ENCODE measurements around the gene FAM53B.

The FAM53B gene

GRCh38 chr10:124676416-124677062 lies 67.6 kb downstream of the FAM53B start:
- DNase-seq, result no peak

DNA sequence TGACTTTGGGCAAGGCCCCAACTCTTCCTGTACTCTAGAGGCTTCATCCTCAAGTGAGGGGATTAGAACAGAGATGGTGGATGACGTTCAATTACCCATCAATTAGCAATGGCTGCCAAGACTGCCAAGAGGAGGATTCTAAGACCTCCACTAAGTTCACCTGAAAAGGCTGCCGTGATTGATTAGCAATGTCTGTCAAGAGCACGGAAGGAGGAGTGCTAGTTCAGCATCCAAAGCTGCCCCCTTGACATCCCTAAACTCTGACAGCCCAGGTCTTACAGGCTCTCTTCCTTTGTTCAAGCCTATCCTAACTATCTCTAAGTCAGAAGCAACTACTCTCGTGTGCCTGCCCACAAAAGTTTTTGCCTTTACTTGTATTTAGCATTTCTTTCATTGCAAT lies 68.4 kb downstream of the FAM53B start:
- DNase-seq, result no peak

GRCh38 chr10:124675261-124675660 lies 68.9 kb downstream of the FAM53B start:
- no peak for DNase-seq

DNA sequence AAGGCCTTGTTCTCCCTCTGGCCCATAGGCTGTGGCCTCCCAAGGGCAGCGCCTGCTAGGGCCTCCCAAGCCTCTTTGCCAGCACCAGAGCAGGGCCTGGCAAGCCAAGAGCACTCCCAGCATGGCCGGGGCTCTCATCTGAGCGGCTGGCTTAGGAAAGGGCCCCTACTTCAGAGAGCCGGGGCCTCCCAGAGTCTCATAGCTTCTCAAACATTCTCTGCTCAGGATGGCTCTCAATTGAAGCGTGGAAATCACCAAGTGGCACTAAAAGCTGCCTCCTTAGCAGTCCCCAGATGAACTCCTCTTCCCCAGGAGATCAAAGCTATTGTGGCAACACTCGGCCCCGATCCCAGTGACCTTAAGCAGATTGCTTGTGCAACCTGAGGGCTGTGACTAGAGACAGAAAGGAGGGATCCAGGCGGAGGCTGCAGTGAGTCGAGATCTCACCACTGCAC lies 69.4 kb downstream of the FAM53B start:
- no peak for DNase-seq

DNA sequence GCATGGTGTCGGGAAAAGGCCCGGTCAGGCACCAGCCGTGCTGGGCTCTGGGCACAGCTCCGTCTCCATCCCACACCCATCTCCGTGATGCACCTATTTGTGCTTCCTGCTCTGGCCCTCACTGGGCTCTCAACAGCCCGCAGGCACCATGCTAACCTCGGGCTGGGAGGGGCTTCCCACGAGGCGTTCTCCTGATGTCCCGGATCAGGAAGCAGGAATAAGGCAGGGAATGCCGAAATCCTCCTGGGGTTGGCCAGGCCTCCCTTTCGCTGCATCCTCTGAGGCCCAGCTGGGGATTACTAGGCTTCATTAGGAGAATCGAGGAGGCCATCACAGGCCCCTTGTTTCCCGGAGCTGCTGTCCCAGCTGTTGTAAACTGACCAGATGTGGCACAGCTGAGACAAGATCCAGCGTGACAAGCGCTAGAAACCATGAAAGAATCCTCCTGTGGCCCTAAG lies 72.0 kb downstream of the FAM53B start:
- DNase-seq, result no peak

DNA sequence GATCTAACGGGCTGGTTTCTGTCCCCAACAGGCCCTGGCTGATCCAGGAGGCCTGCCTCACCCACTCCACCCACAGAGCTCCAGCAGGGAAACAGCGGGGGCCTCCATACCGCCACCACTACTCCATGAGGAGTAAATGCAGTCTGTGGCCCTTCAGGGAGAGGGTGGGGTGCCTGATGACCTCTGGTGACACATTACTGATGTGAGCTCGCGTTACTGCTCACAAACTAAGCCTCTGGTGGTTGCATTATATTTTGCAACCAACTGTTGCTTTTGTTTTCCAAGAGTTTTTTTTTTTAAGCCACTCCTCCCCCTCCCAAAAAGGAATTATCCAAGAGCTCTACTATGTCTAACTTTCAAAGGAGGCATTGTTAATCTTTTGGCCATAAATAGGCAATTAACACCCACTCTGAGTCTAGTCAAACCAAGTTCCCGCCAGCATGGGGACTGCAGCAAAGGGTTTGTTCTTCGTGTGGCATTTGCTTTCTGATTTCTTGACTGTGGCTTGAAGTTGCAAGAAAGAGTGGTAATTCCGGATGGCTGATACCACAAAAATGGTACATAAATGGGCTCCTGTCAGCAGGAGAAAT lies 72.6 kb downstream of the FAM53B start:
- DNase-seq, result peak; percentile 38

DNA sequence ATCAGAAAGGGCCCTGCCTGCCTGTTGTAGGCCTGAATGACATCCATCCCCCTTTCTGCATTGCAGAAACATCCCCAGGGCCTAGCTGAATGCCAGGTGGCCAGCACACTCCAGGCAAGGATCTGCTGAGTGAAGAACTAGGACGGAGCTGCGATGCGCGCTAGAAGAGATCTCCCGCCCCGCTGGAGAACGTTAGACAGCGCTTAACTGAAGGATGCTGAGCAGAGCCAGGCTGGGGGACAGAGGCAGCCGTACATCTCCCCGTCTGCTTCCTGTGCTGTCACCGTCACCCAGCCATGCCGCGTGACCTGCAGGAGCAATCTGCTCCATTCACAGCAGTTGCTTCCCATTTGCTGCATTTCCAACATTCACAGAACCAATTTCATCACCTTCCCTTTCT lies 73.3 kb downstream of the FAM53B start:
- DNase-seq, result no peak

DNA sequence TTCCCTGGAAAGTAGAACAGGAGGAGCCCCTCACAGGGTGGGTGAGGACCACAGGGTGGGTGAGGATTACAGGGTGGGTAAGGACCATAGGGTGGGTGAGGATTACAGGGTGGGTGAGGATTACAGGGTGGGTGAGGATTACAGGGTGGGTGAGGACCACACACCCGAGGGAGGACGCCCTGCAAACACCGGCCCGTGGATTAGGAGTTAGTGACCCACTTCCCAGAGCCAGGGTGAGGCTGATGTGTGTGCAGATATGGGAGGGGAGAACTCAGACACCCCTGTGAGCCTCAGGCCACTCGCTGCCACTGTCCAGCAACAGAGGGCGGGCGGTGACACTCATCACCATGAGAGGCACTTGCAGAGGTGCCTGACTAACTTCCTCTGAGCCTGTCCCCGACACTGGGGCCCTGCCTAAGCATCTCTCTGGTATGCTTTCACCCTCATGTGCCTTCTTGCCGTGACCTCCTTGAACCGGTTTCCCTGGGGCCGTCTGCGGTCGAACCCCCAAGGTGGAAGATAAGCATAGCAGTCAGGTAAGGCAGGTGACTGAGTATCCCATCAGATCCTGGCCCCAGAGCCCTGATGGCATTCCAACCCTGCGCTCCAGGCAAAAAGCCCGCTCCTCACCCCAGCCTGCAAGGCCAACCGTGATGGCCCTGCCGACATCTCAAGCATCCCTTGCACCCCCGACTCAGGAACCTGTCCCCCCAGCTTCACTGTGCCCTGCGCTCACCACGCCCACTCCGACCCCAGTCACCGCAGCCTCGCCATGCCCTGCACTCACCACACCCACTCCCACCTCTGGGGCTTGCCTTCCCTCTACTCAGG lies 74.1 kb downstream of the FAM53B start:
- DNase-seq, result no peak

GRCh38 chr10:124669141-124669823 lies 74.9 kb downstream of the FAM53B start:
- DNase-seq, result no peak

DNA sequence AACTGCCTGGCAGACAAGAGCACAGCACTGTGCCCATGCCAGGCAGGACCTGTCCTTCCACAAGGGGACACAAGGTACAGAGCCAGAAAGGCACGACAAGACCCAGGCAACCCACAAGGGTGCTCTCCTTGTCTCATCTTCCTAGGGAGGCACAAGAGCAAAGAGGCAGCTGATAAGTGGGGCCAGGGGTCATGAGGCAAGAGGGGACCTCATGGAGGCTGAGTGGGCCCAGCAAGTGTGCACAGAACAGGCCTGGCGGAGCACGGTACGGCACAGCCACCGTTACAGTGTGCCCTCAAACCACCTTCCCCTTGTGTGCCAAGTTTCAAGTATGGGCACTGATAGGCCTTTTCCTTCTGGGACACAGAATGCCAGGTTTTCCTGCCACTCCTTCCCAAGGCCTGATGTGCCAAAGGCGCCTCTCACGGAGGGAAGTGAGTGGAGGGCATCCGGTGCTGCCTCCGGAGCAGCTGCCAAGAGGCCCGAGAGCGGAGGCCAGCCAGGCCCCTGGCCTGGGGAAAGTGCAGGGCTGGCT lies 75.6 kb downstream of the FAM53B start:
- DNase-seq, result no peak

DNA sequence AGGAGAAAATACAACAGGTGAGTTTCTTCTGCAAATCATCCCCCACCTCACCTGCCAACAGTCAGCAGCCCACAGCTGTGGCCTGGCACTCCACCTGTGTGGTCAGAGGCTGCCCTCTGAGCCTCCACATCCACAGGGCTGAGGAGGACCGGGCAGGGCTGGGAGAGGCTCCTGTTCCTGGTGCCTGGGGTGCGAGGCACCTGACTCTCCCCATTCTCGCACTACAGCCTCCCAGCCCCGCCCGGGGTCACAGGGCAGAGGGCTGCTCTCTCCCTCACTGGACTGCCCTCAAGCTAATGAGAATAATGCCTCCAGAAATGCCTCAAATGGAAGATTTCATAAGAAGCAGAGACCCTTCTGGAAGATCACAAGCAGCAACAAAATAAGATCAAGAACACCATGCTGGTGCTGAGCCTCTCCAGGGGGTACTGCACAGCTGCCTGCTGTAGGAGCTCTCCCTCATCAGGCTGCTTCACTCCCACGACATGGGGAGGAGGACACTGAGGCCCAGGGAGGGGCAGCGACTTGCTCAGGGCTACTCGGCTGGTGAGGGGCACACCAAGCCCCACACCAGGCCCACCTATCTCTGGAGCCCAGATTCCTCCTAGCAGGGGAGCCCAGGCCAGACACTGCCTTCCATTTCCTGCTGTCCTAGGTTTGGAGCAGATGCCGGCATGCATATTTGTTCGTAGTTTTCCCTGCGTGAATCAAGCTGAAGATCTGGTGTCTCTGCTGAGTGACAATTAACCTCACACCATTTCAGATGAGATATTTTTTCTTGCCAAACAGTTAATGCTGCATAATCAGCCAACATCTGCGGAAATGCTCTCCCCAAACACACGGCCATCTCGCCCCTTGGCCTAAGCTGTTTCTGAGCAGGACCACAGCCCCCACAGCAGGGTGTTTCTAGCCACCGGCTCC lies 76.5 kb downstream of the FAM53B start:
- DNase-seq, result no peak

GRCh38 chr10:124666494-124666893 lies 77.7 kb downstream of the FAM53B start:
- DNase-seq, result no peak

DNA sequence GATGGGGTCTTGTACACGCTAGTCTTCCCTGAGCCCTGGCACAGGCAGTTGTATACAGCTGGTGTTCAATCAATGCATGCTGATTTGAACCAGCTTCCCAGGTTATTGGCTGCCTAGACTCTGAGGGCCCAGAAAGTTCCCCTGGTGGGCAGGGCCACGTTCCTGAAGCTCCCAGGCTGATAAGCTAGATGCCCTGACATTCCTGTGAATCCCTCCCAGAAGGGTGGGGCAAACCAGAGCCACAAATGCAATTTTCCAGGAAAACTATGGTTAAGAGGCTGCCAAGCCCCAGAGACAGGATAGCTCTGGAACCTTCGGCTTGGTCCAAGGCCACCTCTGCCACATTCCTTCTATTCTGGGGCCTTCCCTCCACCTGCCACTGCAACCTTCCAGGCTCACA lies 78.2 kb downstream of the FAM53B start:
- no peak for DNase-seq

- no peak for DNase-seq
Measured at GRCh38 chr10:124665558-124665957, 78.6 kb downstream of the FAM53B start.

- DNase-seq, result no peak
Measured at GRCh38 chr10:124665091-124665490, 79.1 kb downstream of the FAM53B start.

- DNase-seq, result no peak
Measured at GRCh38 chr10:124663766-124664360, 80.3 kb downstream of the FAM53B start.

DNA sequence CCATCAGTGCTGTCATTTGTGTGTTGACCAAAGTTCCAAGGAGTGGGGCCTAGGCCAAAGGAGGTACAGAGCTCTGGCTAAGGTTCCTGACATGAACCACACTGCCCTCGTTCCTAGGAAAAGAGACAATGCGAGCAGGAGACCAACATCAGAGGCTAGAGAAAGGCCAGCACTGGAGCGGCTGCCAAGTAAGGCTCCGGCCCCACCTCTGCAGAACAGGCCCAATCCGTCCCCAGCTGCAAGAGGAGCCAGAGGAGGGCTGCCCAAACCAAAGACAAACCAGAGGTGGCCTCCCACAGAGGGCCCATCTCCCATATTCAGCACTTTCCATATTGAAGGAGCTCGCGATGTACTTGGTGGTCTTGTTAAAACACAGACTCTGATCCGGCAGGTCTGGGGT lies 81.0 kb downstream of the FAM53B start:
- no peak for DNase-seq

DNA sequence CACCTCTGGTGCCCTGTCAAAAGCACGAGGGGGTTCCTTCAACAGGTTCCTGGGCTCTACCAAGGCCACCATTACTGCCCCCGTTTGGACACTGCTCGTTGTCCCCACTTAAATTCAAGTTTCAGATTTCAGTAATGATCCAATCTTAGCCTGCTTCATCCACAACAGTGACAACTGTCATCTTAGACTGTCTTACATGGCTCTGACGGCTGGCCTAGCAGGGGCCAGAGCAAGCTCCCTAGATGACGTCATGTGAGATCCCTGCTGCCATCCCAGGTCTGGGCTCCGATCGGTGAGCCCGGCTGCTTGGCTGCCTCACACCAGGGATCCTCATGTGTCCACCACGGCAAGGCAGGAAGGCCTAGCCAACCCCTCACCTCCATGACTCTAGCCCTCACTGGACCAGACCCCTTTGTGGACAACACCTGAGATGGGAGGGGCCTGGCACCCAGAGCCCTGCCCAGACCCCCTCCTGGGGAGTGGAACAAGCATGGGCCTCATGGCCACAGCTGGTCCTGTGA lies 82.5 kb downstream of the FAM53B start:
- DNase-seq, result no peak

- DNase-seq, result no peak
Measured at GRCh38 chr10:124660404-124661125, 83.6 kb downstream of the FAM53B start.

DNA sequence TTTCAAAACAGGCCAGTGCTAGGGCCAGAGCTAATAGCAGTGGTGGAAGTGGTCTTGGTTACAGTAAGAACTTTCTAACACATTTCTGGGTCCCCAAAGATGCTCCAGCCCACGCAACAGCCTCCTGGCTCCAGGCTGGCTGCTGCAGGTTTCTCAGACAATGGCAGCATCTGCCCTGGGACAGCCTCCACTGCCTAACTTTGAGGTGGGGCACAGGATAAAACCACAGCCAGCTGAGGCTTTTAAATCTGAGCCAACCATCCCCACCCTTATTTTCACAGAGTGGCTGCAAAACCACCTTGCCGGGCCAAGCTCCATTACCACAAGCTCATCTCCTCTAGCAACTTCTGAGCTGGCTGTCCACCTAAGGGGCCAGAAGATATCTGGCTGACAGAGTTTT lies 84.8 kb downstream of the FAM53B start:
- DNase-seq, result no peak
